ENCODE results near the gene PPP6R2. TPM values are rescaled to one million over a fixed set of nuclear protein-coding genes. Genes with fewer than 3 reads are reported as not detected.

PPP6R2 gene
- total and polyA plus RNA-seq, 2 of the 4 experiments (the other 2 are of a cell fraction) = 49.2 to 51.6 TPM

- TF ChIP-seq FOS (IDR thresholded peaks at IDR 0.05; ENCODE audit: low read depth, low read length) (no peak), NFE2L2 (IDR thresholded peaks at IDR 0.05; ENCODE audit: low read depth, low read length) (no peak), BHLHE40 (IDR thresholded peaks at IDR 0.05; ENCODE audit: low read depth, low read length) (no peak), RAD21 (IDR thresholded peaks at IDR 0.05; ENCODE audit: low read length) (no peak), RCOR1 (IDR thresholded peaks at IDR 0.05; ENCODE audit: insufficient replicate concordance, low read length) (no peak), MAZ (IDR thresholded peaks at IDR 0.05; ENCODE audit: borderline replicate concordance, low read depth, low read length) (no peak), SMC3 (IDR thresholded peaks at IDR 0.05; ENCODE audit: low read depth, low read length) (no peak), USF2 (IDR thresholded peaks at IDR 0.05; ENCODE audit: low read depth, low read length) (no peak), CHD1 (IDR thresholded peaks at IDR 0.05; ENCODE audit: low read depth, low read length) (no peak), RFX5 (IDR thresholded peaks at IDR 0.05; ENCODE audit: low read depth, low read length) (no peak), ELK1 (IDR thresholded peaks at IDR 0.05; ENCODE audit: borderline replicate concordance, low read depth, low read length) (no peak), CEBPB (IDR thresholded peaks at IDR 0.05; ENCODE audit: low read depth, low read length) (no peak), CTCF (conservative IDR thresholded peaks at IDR 0.05; ENCODE audit: low read depth, low read length) (no peak), POLR2A (IDR thresholded peaks at IDR 0.05; ENCODE audit: low read depth, low read length) (no peak), MAFK (IDR thresholded peaks at IDR 0.05; ENCODE audit: low read depth, low read length) (no peak)
- Histone ChIP-seq H3K4ac (ENCODE audit: low read depth, low read length) (no peak overlapping the region), H2BK15ac (ENCODE audit: low read depth, low read length) (no peak overlapping the region), H3K9ac (ENCODE audit: low read depth, low read length) (no peak overlapping the region), H3K18ac (ENCODE audit: low read depth, low read length) (no peak overlapping the region), H3K9me3 (ENCODE audit: control insufficient read depth, insufficient read depth, low read length) (no peaks in the 10 kb centered on the region), H3K9me1 (ENCODE audit: insufficient read depth, low read length) (no peaks in the 10 kb centered on the region), H4K91ac (ENCODE audit: insufficient read depth, low read depth, low read length) (no peak overlapping the region), H3K4me3 (ENCODE audit: insufficient read depth, low read depth, low read length) (no peak overlapping the region), H4K8ac (ENCODE audit: low read depth in 2 of 2, low read length in 2 of 2) (no peak overlapping the region), H3K27me3 (ENCODE audit: control insufficient read depth, insufficient read depth, low read length) (peaks cover 3% of the 10 kb centered on the region; the same call in 1 of the 2 replicates), H3K4me2 (ENCODE audit: low read depth, low read length) (no peak overlapping the region), H3K27ac (ENCODE audit: insufficient read depth, low read length) (no peak overlapping the region), H2BK20ac (ENCODE audit: low read depth, low read length) (no peak overlapping the region), H3K56ac (ENCODE audit: extremely low read depth, insufficient read depth, low read length) (no peak overlapping the region), H3K4me1 (ENCODE audit: control insufficient read depth, insufficient read depth, low read length) (no peaks in the 10 kb centered on the region), H2AK5ac (ENCODE audit: low read depth, low read length) (no peak overlapping the region), H3K14ac (replicated peaks; ENCODE audit: low read depth, low read length) (no peak overlapping the region), H4K5ac (ENCODE audit: low read depth, low read length) (no peak overlapping the region), H4K20me1 (ENCODE audit: insufficient read depth, low read length) (no peaks in the 10 kb centered on the region), H3K36me3 (ENCODE audit: control insufficient read depth, insufficient read depth, low read length) (no peaks in the 10 kb centered on the region), H2BK120ac (ENCODE audit: low read depth, low read length) (no peak overlapping the region), H2AFZ (replicated peaks; ENCODE audit: low read length, poor library complexity) (no peak overlapping the region), H2BK5ac (ENCODE audit: low read depth, low read length, poor library complexity, severe bottlenecking) (no peak overlapping the region), H3K79me1 (ENCODE audit: low read depth in 1 of 2, low read length in 2 of 2) (no peaks in the 10 kb centered on the region), H2AK9ac (replicated peaks; ENCODE audit: low read depth, low read length, poor library complexity) (no peak overlapping the region), H3K23ac (ENCODE audit: low read depth, low read length) (no peak overlapping the region)
- intact Hi-C loops (cut with micrococcal nuclease) (no loop called here), in situ Hi-C loops (cut with MboI; ENCODE audit: low sequenced_read_pairs) (no loop called here), dilution Hi-C loops (cut with HindIII; ENCODE audit: low sequenced_read_pairs, unreplicated experiment) (no loop called here)
- ChIA-PET CTCF (no interaction called here), POLR2A (ENCODE audit: unreplicated experiment) (no interaction called here)
- WGBS, 2 experiments (ENCODE audit: extremely low coverage in 2 of 2, insufficient read length in 1 of 2) = 72% methylated on average over 17 of the region's 21 CpGs; no CpG with 5 or more reads in 1 of the 2 experiments
- no peak for DNase-seq
- ATAC-seq (ENCODE audit: low read depth) = no peak
- no TSS peak for BruUV-seq (replicated peaks)
These were observed 24.3 kb upstream of the PPP6R2 start for GRCh38 chr22:50318698-50319411.
